Gastrocnemius medialis (tissue), 4 donors: ENCODE measurements around the gene SPSB1. TPM values are rescaled to one million over a fixed set of nuclear protein-coding genes. Genes with fewer than 3 reads are reported as not detected.
A peak's percentile ranks its signal among the peaks of the same experiment; 100 is the strongest.

Experiments
- ATAC-seq, 2 donors: fragments of 150-250 bp; one replicate each; pipeline ENCODE4 v1.9.1; 2016
- DNase-seq, 2 donors: peaks; one replicate each; pipeline ENCODE4 v3.0.0-alpha.2; 2019
- H3K27ac ChIP-seq, 4 donors: fragments of 200-600 bp; sonication (generic); 1 replicate in 1 of 4; 2 replicates in 3 of 4; pipeline ENCODE4 v1.5.1; 2016 to 2018; ENCODE audit warnings: mild to moderate bottlenecking in 2 of 4, moderate library complexity in 1 of 4
- H3K27me3 ChIP-seq, 3 donors: fragments of 200-600 bp; sonication (generic) in 2 of 3; 1 replicate in 1 of 3; 2 replicates in 2 of 3; pipeline versions ENCODE4 v1.5.1 to v1.6.0; 2016 to 2019; ENCODE audit warnings: mild to moderate bottlenecking in 1 of 3, moderate library complexity in 1 of 3
- H3K36me3 ChIP-seq, 2 donors: fragments of 200-600 bp; sonication (generic) in 1 of 2; one replicate each; pipeline ENCODE4 v1.5.1; 2017 to 2018
- H3K4me1 ChIP-seq, 2 donors: fragments of 200-600 bp; sonication (generic) in 1 of 2; one replicate each; pipeline ENCODE4 v1.5.1; 2016 to 2017; ENCODE audit warnings: mild to moderate bottlenecking in 2 of 2
- H3K4me3 ChIP-seq, 4 donors: fragments of 200-600 bp; sonication (generic) in 3 of 4; 1 replicate in 1 of 4; 2 replicates in 3 of 4; pipeline ENCODE4 v1.5.1; 2016 to 2019; ENCODE audit warnings: mild to moderate bottlenecking in 2 of 4
- H3K9me3 ChIP-seq, 3 donors: fragments of 200-600 bp; sonication (generic) in 2 of 3; 1 replicate in 1 of 3; 2 replicates in 2 of 3; pipeline ENCODE4 v1.5.1; 2016 to 2019
- POLR2A ChIP-seq, 2 donors: fragments of 450-650 bp; IDR thresholded peaks; one replicate each; pipeline ENCODE4 v1.6.1; 2017; ENCODE audit warnings: antibody characterized with exemption in 2 of 2, mild to moderate bottlenecking in 2 of 2, moderate library complexity in 2 of 2
- in situ Hi-C, 4 donors: fragments of 200-750 bp; cut with MboI; loops; one replicate each; pipeline versions ENCODE4 v1.15.0 to v1.8.0; 2017; ENCODE audit warnings: low sequenced_read_pairs in 4 of 4
- intact Hi-C: fragments of 100-400 bp; cut with DNase I; formaldehyde crosslinking; loops from one replicate; pipeline ENCODE4 v1.15.1; 2023; ENCODE audit warnings: low total_unique reads
- total RNA-seq, 4 donors: library from RNA; depleted of rRNA; stranded (reverse); fragments of >200 nt; gene quantifications; one replicate each; pipeline versions ENCODE4 v1.1.0 to v1.2.3, GENCODE V29; 2016
- TF ChIP-seq, protein P1 (sequence below), 5 experiments: fragments of 450-650 bp in 3 of 5; fragments of 200-600 bp in 2 of 5; sonication (generic) in 2 of 5; IDR thresholded peaks in 4 of 5; conservative IDR thresholded peaks in 1 of 5; 1 replicate in 4 of 5; 2 replicates in 1 of 5; pipeline ENCODE4 v1.5.1; 2016 to 2019; ENCODE audit warnings: antibody characterized with exemption in 5 of 5, mild to moderate bottlenecking in 3 of 5, moderate library complexity in 3 of 5

Gene SPSB1
- total RNA-seq, 4 donors from 2014 or later: 40.4 to 161 (median 56.6) TPM

DNA sequence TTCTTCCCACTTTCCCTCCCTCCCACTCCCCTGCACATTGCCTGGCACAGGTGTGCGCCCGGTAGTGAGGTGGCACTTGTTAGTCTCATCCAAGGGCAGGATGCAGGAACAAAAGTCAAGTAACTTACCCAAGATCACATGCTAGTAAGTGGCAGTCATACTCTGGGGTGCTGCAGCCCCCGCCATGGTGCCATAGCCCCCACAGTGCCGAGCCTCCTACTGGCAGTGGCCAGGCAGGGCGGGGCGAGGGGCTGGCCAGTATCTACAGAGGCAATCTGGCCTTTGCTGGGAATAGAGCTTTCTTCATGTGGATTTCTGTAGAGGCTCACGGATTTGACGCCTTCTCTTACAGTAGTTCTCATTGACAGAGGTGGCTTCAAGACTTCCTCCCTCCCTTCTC is 31.2 kb upstream of the SPSB1 start:
- in situ Hi-C loops: no loop called here
- DNase-seq (no peak), ATAC-seq (no peak)
- peaks cover 43 to 61% of the 10 kb centered on the region in 2 donors for H3K4me1 ChIP-seq
- H3K9me3 ChIP-seq: no peaks in the 10 kb centered on the region
- peak overlapping the region; percentile 11 to 86 (median 39) for H3K27ac ChIP-seq
- no peaks in the 10 kb centered on the region for H3K27me3 ChIP-seq
- peaks cover 0 to 42% of the 10 kb centered on the region in 2 donors for H3K36me3 ChIP-seq
- TF ChIP-seq POLR2A (IDR thresholded peaks at IDR 0.05): no peak
- TF ChIP-seq, protein P1, sequence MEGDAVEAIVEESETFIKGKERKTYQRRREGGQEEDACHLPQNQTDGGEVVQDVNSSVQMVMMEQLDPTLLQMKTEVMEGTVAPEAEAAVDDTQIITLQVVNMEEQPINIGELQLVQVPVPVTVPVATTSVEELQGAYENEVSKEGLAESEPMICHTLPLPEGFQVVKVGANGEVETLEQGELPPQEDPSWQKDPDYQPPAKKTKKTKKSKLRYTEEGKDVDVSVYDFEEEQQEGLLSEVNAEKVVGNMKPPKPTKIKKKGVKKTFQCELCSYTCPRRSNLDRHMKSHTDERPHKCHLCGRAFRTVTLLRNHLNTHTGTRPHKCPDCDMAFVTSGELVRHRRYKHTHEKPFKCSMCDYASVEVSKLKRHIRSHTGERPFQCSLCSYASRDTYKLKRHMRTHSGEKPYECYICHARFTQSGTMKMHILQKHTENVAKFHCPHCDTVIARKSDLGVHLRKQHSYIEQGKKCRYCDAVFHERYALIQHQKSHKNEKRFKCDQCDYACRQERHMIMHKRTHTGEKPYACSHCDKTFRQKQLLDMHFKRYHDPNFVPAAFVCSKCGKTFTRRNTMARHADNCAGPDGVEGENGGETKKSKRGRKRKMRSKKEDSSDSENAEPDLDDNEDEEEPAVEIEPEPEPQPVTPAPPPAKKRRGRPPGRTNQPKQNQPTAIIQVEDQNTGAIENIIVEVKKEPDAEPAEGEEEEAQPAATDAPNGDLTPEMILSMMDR (IDR thresholded peaks at IDR 0.05 in 4 of 5, conservative IDR thresholded peaks at IDR 0.05 in 1 of 5): no peak
- intact Hi-C loops: no loop called here
- no peak overlapping the region for H3K4me3 ChIP-seq

DNA sequence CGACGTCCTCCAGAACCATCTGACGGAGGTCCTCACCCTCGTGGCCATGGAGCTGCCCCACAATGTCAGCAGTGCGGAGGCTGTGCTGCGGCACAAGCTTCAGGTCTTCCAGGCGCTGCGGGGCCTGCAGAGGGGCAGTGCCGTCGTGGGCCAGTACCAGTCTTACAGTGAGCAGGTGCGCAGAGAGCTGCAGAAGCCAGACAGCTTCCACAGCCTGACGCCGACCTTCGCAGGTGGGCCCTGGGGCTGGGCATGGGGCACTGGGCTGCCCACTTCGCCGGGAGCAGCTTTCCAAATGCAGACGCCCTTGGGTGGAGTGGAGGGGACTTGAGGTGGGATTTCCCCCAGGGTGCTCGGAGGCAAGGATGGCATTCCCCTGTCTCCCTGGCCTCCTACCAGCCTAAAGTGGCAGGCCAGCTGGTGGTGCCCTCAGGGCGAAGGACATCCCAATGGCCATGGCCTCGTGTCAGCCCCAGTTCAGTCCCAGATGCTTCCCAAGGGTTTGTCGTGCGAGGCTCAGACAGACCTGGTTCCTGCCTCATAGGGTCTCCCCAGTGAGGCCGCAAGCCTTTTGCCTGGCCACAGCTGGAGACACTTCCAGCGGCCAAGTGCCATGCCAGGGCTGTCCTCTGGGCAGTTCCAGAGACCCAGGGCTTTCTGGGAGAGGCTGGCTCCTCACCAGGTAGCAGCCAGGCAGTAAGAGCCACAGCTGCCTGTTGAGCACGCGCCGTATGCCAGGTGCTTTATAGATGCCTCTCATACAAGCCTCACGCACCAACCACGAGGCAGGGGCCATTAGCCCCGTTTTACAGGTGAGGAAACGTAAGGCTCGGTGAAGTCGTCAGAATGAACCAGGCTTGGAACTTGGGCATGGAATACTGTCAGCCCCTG is 30.4 kb upstream of the SPSB1 start:
- in situ Hi-C loops: no loop called here
- intact Hi-C loops: no loop called here
- H3K9me3 ChIP-seq: no peaks in the 10 kb centered on the region
- H3K27ac ChIP-seq: peak overlapping the region; percentile 64 to 86 (median 72)
- DNase-seq (peak in 1 of 2 donors; percentile 71), ATAC-seq (peak; percentile 28 to 32)
- H3K27me3 ChIP-seq: no peaks in the 10 kb centered on the region
- no peak overlapping the region for H3K4me3 ChIP-seq
- peaks cover 0 to 42% of the 10 kb centered on the region in 2 donors for H3K36me3 ChIP-seq
- peaks cover 42 to 63% of the 10 kb centered on the region in 2 donors for H3K4me1 ChIP-seq
- TF ChIP-seq, protein P1 (IDR thresholded peaks at IDR 0.05 in 4 of 5, conservative IDR thresholded peaks at IDR 0.05 in 1 of 5): no peak
- TF ChIP-seq POLR2A (IDR thresholded peaks at IDR 0.05): no peak

DNA sequence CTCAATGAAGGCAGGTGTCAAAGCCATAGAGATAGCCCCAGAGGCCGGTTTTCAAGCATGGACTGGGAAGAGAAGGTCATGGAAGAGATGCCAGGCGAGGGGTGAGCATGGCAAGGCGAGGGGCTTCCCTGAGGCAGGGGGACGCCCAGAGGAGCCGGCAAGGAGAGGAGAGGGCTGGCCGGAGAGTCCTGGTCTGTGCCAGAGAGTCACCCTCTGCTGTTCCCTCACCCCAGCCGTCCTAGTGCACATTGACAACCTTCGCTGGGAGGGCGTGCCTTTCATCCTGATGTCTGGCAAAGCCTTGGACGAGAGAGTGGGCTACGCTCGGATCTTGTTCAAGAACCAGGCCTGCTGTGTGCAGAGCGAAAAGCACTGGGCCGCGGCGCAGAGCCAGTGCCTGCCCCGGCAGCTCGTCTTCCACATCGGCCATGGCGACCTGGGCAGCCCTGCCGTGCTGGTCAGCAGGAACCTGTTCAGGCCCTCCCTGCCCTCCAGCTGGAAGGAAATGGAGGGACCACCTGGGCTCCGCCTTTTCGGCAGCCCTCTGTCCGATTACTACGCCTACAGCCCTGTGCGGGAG is 29.3 kb upstream of the SPSB1 start:
- in situ Hi-C loops: no loop called here
- no peak for DNase-seq
- peaks cover 0 to 42% of the 10 kb centered on the region in 2 donors for H3K36me3 ChIP-seq

DNA sequence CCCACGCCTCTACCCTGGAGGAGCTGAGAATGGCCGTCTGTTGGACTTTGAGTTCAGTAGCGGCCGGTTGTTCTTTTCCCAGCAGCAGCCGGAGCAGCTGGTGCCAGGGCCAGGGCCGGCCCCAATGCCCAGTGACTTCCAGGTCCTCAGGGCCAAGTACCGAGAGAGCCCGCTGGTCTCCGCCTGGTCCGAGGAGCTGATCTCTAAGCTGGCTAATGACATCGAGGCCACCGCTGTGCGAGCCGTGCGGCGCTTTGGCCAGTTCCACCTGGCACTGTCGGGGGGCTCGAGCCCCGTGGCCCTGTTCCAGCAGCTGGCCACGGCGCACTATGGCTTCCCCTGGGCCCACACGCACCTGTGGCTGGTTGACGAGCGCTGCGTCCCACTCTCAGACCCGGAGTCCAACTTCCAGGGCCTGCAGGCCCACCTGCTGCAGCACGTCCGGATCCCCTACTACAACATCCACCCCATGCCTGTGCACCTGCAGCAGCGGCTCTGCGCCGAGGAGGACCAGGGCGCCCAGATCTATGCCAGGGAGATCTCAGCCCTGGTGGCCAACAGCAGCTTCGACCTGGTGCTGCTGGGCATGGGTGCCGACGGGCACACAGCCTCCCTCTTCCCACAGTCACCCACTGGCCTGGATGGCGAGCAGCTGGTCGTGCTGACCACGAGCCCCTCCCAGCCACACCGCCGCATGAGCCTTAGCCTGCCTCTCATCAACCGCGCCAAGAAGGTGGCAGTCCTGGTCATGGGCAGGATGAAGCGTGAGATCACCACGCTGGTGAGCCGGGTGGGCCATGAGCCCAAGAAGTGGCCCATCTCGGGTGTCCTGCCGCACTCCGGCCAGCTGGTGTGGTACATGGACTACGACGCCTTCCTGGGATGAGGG is 28.5 kb upstream of the SPSB1 start:
- TF ChIP-seq, protein P1 (IDR thresholded peaks at IDR 0.05 in 4 of 5, conservative IDR thresholded peaks at IDR 0.05 in 1 of 5): no peak
- TF ChIP-seq POLR2A (IDR thresholded peaks at IDR 0.05): no peak
- in situ Hi-C loops: no loop called here

More for the DNA sequence above, 29.3 kb upstream of the SPSB1 start:
- TF ChIP-seq, protein P1 (IDR thresholded peaks at IDR 0.05 in 4 of 5, conservative IDR thresholded peaks at IDR 0.05 in 1 of 5): no peak
- Histone ChIP-seq H3K27me3 (no peaks in the 10 kb centered on the region), H3K9me3 (no peaks in the 10 kb centered on the region), H3K4me1 (peaks cover 39 to 61% of the 10 kb centered on the region in 2 donors), H3K27ac (peak overlapping the region; percentile 64 to 86 (median 72)), H3K4me3 (no peak overlapping the region)
- no peak for ATAC-seq
- intact Hi-C loops: no loop called here

More for the DNA sequence above, 28.5 kb upstream of the SPSB1 start:
- Histone ChIP-seq H3K27me3 (no peaks in the 10 kb centered on the region), H3K4me3 (no peak overlapping the region), H3K36me3 (peaks cover 0 to 42% of the 10 kb centered on the region in 2 donors), H3K9me3 (no peaks in the 10 kb centered on the region), H3K27ac (peak overlapping the region; percentile 64 to 86 (median 72)), H3K4me1 (peaks cover 39 to 53% of the 10 kb centered on the region in 2 donors)
- intact Hi-C loops: no loop called here
- no peak for ATAC-seq
- peak in 1 of 2 donors; percentile 55 for DNase-seq
